WI38 (cell line): ENCODE data around the gene MIEF1.

Experiments used
- H3K4me3 ChIP-seq: 2 replicates; pipeline ENCODE4 v1.5.1; 2011; ENCODE audit warnings: low read depth, mild to moderate bottlenecking, control low read depth, low read length
- TF ChIP-seq, protein P1 (sequence below): IDR thresholded peaks from 2 replicates; pipeline ENCODE4 v1.5.1; 2012; ENCODE audit warnings: low read depth, mild to moderate bottlenecking, control low read depth, low read length

The MIEF1 gene

DNA sequence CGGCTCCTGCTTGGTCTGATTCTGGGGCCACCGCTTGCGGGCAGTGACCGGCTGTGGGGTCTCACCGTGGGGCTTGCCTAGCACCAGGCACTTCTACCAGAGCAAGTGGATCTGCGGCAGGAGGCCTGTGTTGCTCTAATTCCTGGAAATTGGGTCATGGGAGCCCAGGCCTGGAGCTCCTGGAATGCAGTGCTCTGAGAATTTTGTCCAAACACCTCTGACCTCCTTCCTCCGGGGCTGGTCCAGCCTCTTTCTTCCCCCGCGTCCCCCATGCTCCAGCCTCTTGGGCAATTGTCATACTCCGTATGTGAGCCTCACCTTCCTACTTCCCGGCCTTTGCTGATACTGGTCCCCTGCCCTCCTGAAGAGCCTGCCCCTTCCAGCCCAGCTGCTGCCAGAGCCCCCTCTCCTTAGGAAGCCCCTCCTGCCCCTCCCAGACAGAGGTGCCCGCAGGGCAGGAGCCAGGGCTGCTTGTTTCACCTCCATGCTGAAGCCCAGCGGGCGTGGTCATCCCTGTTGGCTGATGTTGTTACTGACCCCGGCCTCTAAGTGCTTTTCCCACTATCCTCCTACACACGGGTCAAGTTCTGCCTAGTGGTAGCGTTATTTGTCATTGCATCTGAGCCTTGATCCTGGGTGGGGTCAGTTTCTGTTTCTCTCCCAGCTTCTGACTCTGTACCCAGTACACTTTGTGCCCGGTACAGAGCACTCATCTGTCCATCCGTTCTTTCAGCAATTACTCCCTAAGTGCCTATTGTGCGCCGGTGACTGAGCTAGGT lies 35.7 kb upstream of the MIEF1 start:
- TF ChIP-seq, protein P1, sequence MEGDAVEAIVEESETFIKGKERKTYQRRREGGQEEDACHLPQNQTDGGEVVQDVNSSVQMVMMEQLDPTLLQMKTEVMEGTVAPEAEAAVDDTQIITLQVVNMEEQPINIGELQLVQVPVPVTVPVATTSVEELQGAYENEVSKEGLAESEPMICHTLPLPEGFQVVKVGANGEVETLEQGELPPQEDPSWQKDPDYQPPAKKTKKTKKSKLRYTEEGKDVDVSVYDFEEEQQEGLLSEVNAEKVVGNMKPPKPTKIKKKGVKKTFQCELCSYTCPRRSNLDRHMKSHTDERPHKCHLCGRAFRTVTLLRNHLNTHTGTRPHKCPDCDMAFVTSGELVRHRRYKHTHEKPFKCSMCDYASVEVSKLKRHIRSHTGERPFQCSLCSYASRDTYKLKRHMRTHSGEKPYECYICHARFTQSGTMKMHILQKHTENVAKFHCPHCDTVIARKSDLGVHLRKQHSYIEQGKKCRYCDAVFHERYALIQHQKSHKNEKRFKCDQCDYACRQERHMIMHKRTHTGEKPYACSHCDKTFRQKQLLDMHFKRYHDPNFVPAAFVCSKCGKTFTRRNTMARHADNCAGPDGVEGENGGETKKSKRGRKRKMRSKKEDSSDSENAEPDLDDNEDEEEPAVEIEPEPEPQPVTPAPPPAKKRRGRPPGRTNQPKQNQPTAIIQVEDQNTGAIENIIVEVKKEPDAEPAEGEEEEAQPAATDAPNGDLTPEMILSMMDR, result no peak
- no peak overlapping the region for H3K4me3 ChIP-seq

DNA sequence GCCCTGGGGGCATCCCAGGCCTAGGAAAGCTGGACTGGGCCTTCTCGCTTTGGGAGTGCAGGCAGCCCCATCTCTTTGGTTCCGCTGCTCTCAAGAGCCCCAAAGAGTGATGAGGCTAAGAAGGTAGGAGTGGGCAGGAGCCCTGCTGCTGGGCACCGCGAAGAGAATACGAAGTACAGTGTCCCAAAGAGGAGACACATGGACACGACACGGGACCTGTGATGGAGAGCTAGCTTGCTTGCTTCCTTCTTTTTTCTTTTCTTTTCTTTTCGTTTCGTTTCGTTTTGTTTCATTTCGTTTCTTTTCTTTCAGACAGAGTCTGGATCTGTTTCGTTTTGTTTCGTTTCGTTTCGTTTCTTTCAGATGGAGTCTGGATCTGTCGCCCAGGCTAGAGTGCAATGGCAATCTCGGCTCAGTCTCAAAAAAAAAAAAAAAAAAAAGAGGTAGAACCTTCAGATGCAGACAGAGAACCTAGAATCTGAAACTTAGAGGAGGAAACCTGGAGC lies 34.6 kb upstream of the MIEF1 start:
- TF ChIP-seq, protein P1, result no peak
- no peak overlapping the region for H3K4me3 ChIP-seq

DNA sequence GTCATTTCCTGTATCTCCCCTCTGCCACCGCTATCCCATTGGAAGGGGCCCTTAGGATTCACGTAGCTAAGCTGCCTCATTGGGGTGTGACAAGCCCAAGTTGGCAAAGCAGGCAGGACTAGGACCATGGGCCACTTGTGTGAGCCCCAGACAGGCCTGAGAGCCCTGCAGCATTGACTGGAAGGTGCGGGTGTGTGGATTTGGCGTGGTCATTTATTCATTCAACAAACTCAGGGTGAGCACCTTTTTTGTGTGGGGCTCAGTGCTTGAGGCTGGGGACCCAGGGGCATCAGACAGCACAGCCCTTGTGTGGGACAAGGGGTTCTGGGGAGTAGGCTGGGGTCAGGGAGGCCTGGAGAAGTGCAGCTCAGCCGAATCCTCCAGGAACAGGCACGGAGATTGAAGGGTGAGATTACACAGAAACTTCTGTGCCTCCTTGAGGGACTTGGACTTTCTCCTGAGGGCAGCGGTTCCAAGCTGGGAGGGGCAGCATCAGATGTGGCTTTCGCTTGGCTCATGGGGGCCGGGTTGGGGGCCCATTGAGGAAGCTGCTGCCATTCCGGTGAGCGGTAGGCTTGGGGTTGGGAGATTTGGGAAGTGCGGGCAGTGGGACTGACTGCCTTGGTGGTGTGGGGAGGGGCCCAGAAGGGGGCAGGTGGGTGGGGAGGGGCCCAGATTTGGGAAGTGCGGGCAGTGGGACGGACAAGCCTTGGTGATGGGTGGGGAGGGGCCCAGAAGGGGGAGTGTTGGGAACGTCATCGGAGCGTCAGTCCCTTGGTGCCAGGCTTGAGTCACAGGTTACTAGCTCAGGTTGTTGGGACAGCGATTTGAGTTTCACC lies 33.4 kb upstream of the MIEF1 start:
- TF ChIP-seq, protein P1, result no peak
- no peak overlapping the region for H3K4me3 ChIP-seq

DNA sequence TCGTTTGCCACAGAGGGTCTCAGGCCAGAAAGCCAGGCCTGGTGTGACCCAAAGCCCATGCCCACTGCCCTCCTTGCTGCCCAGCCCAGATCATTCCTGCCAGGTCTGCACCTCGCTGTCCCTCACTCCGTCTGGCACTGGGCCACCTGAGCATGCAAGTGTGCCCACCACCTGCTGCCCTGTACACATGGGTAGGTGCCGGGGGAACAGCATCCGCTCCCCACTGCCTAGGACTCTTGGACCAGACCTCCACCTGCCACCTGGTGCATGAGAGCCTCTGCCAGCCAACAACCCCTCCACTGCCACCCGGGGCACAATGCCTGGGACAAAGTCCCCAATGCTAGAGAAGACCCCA lies 32.8 kb upstream of the MIEF1 start:
- TF ChIP-seq, protein P1, result no peak
- H3K4me3 ChIP-seq, result no peak overlapping the region

DNA sequence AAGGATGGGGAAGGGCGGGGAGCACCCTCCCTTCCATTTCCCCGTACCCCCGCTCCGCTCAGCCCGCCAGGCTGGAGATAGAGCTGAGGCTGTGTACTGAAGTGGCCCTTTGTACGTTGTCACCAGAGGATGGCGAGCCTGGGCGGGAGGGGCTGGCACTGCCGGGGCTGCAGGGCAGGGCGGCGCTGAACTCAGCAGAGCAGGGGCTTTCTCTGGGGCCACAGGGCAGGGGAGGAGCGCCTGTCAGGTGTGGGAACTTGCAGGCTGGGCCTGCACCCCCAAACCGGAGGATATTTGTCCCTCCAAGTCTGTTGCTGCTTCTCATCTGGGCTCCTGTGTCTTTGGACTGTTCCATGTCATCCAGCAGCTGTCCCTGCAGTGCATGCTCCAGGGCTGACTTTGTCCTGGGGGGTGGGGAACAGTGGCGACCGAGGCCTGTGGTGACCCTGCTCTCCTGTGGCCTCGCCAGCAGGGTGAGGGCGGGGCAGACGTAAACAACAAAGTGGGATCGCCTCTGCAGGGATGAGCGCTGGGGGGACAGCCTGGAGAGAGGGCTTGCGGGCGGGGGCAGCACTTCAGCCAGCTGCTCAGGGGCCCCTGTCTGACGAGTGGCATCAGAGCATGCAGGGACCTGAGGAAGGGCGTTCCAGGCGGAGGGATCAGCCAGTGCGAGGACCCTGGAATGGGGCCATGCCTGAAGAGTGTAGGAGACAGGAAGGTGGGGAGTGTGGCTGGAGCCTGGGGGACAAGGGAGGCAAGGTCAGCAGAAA lies 32.2 kb upstream of the MIEF1 start:
- H3K4me3 ChIP-seq, result no peak overlapping the region

DNA sequence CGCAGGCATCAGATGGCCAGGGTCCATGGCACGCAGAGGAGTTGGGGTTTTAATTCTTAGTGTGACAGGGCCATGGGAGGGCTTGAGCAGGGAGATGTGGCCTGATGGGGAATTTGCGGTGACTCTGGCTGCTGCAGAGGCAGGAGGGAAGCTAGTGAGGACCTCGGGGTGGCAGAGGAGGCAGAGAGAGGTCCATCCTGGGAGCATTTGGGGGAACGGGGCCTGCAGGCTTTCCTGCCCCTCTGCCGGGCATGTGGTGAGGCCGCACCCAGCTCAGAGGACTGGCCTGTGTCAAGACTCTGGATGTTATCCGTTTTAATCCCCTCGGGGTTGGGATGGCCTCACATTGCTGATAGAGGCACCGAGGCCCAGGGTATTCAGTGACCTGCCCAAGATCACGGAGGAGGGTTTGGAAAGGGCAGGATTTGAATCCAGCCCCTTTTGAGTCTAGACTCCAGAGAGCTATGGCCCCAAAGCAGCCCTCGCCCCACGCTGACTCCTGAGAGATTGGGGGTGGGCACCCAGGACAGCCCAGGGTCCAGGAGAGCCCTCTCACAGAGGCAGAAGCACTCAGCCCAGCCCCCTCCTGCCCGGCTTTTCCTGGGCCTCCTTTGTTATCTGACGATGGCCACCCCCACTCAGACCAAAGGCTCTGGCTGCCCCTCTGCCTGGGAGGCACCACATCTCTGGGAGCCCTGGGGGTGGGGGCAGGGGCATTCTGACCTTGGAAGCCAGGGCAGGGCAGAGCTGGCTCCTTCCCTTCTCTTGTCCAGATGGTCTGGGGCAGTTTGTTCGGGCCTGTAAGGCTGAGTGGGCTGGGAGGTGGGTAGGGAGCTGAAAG lies 31.4 kb upstream of the MIEF1 start:
- no peak overlapping the region for H3K4me3 ChIP-seq
- TF ChIP-seq, protein P1, result no peak

More for the DNA sequence above, 32.2 kb upstream of the MIEF1 start:
- TF ChIP-seq, protein P1, result no peak
